Tibial artery (tissue), 4 donors: ENCODE results near the gene CDH19.

ENCODE experiments used
- DNase-seq, 2 donors: peaks; one replicate each; pipeline ENCODE4 v3.0.0-alpha.2; 2019
- H3K27ac ChIP-seq, 2 donors: fragments of 200-600 bp; sonication (generic) in 1 of 2; 1 replicate in 1 of 2; 2 replicates in 1 of 2; pipeline ENCODE4 v1.5.1; 2018 to 2019; ENCODE audit warnings: mild to moderate bottlenecking in 1 of 2
- H3K27me3 ChIP-seq, 2 donors: fragments of 200-600 bp; sonication (generic) in 1 of 2; one replicate each; pipeline versions ENCODE4 v1.5.1 to v1.6.0; 2016 to 2019
- H3K36me3 ChIP-seq, 3 donors: fragments of 200-600 bp; sonication (generic) in 2 of 3; one replicate each; pipeline ENCODE4 v1.5.1; 2016 to 2019; ENCODE audit warnings: mild to moderate bottlenecking in 2 of 3
- H3K4me1 ChIP-seq, 4 donors: fragments of 200-600 bp; sonication (generic) in 2 of 4; 1 replicate in 3 of 4; 2 replicates in 1 of 4; pipeline ENCODE4 v1.5.1; 2016 to 2019
- H3K4me3 ChIP-seq, 2 donors: fragments of 200-600 bp; sonication (generic) in 1 of 2; 1 replicate in 1 of 2; 2 replicates in 1 of 2; pipeline ENCODE4 v1.5.1; 2018 to 2019; ENCODE audit warnings: mild to moderate bottlenecking in 2 of 2
- H3K9me3 ChIP-seq, 3 donors: fragments of 200-600 bp; sonication (generic) in 1 of 3; one replicate each; pipeline ENCODE4 v1.5.1; 2016 to 2019
- CTCF ChIP-seq, 2 experiments: fragments of 200-600 bp in 1 of 2; fragments of 450-650 bp in 1 of 2; IDR thresholded peaks; one replicate each; pipeline ENCODE4 v1.5.1; 2017 to 2019; ENCODE audit warnings: antibody characterized with exemption in 2 of 2, mild to moderate bottlenecking in 1 of 2, moderate library complexity in 1 of 2
- intact Hi-C: fragments of 100-400 bp; cut with DNase I; formaldehyde crosslinking; loops from one replicate; pipeline ENCODE4 v1.15.0; 2023; ENCODE audit warnings: low total_unique reads

CDH19 gene

DNA sequence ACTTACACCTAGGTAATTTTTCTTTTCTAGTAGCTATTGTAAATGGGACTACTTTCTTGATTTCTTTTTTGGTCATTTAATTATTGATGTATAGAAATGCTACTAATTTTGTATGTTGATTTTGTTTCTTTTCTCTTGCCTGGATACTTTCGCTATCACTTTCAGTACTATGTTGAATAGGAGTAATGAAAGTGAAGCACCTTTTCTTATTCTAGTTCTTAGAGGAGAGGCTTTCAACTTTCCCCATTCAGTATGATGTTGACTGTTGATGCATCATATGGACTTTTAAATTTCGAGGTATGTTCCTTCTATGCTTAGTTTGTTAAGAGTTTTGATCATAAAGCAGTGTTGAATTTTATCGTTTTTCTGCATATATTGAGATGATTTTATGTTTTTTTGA is 142.5 kb downstream of the CDH19 start:
- no peaks in the 10 kb centered on the region for H3K4me1 ChIP-seq
- TF ChIP-seq CTCF (IDR thresholded peaks at IDR 0.05), result no peak
- intact Hi-C loops, result no loop called here

GRCh38 chr18:66457245-66457644 is 146.6 kb downstream of the CDH19 start:
- Histone ChIP-seq H3K4me1 (no peaks in the 10 kb centered on the region), H3K9me3 (no peaks in the 10 kb centered on the region), H3K27me3 (no peaks in the 10 kb centered on the region), H3K27ac (no peak overlapping the region), H3K36me3 (no peaks in the 10 kb centered on the region), H3K4me3 (no peak overlapping the region)
- DNase-seq, result no peak
- TF ChIP-seq CTCF (IDR thresholded peaks at IDR 0.05), result no peak
- intact Hi-C loops, result no loop called here

More for the DNA sequence above, 142.5 kb downstream of the CDH19 start:
- Histone ChIP-seq H3K36me3 (no peaks in the 10 kb centered on the region), H3K27me3 (no peaks in the 10 kb centered on the region), H3K27ac (no peak overlapping the region), H3K4me3 (no peak overlapping the region), H3K9me3 (no peaks in the 10 kb centered on the region)
- no peak for DNase-seq
